ENCODE results near the gene MAN2B2. TPM values are rescaled to one million over a fixed set of nuclear protein-coding genes. Genes with fewer than 3 reads are reported as not detected.

MAN2B2 gene
- total RNA-seq, 1 experiment from 2014 or later: 20.1 TPM

- no peak for DNase-seq
- peaks cover 7% of the 10 kb centered on the region; the same call in 1 of the 2 replicates for H3K36me3 ChIP-seq (ENCODE audit: insufficient read depth, low read length)
- no peaks in the 10 kb centered on the region for H3K27me3 ChIP-seq (ENCODE audit: low read length)
- H3K9me2 ChIP-seq (replicated peaks; ENCODE audit: insufficient read depth, low read length): no peaks in the 10 kb centered on the region
- no peaks in the 10 kb centered on the region for H3K4me1 ChIP-seq (ENCODE audit: low read length)
- H3K9ac ChIP-seq (ENCODE audit: low read length): no peak overlapping the region
- no peak overlapping the region for H2AFZ ChIP-seq (ENCODE audit: low read length)
- no peaks in the 10 kb centered on the region for H4K20me1 ChIP-seq (ENCODE audit: insufficient read depth, low read depth, low read length)
- no peak overlapping the region for H3K4me3 ChIP-seq (ENCODE audit: low read length)
- no peak overlapping the region for H3K27ac ChIP-seq (ENCODE audit: low read length)
- H3K9me3 ChIP-seq (ENCODE audit: low read length): no peaks in the 10 kb centered on the region
- no peak overlapping the region for H3K4me2 ChIP-seq (ENCODE audit: low read depth, low read length, poor library complexity, severe bottlenecking)
- no peaks in the 10 kb centered on the region for H3K79me2 ChIP-seq (ENCODE audit: low read length)
Observed at GRCh38 chr4:6613676-6614651, 39.0 kb downstream of the MAN2B2 start.

GRCh38 chr4:6614701-6615230 is 39.8 kb downstream of the MAN2B2 start:
- DNase-seq: no peak
- H2AFZ ChIP-seq (ENCODE audit: low read length): no peak overlapping the region
- peaks cover 7% of the 10 kb centered on the region; the same call in 1 of the 2 replicates for H3K36me3 ChIP-seq (ENCODE audit: insufficient read depth, low read length)

GRCh38 chr4:6616087-6616995 is 41.4 kb downstream of the MAN2B2 start:
- Histone ChIP-seq H3K27ac (ENCODE audit: low read length) (no peak overlapping the region), H3K36me3 (ENCODE audit: insufficient read depth, low read length) (peaks cover 7% of the 10 kb centered on the region; the same call in 1 of the 2 replicates), H2AFZ (ENCODE audit: low read length) (no peak overlapping the region), H3K9me2 (replicated peaks; ENCODE audit: insufficient read depth, low read length) (no peaks in the 10 kb centered on the region), H4K20me1 (ENCODE audit: insufficient read depth, low read depth, low read length) (no peaks in the 10 kb centered on the region), H3K4me3 (ENCODE audit: low read length) (no peak overlapping the region), H3K79me2 (ENCODE audit: low read length) (no peaks in the 10 kb centered on the region), H3K9me3 (ENCODE audit: low read length) (no peaks in the 10 kb centered on the region), H3K27me3 (ENCODE audit: low read length) (no peaks in the 10 kb centered on the region), H3K4me2 (ENCODE audit: low read depth, low read length, poor library complexity, severe bottlenecking) (no peak overlapping the region), H3K9ac (ENCODE audit: low read length) (no peak overlapping the region), H3K4me1 (ENCODE audit: low read length) (no peaks in the 10 kb centered on the region)
- no peak for DNase-seq

More at GRCh38 chr4:6614701-6615230, 39.8 kb downstream of the MAN2B2 start:
- no peaks in the 10 kb centered on the region for H3K4me1 ChIP-seq (ENCODE audit: low read length)
- H3K4me3 ChIP-seq (ENCODE audit: low read length): no peak overlapping the region
- no peak overlapping the region for H3K4me2 ChIP-seq (ENCODE audit: low read depth, low read length, poor library complexity, severe bottlenecking)
- no peaks in the 10 kb centered on the region for H3K9me2 ChIP-seq (replicated peaks; ENCODE audit: insufficient read depth, low read length)
- H3K79me2 ChIP-seq (ENCODE audit: low read length): no peaks in the 10 kb centered on the region
- H3K9me3 ChIP-seq (ENCODE audit: low read length): no peaks in the 10 kb centered on the region
- no peak overlapping the region for H3K27ac ChIP-seq (ENCODE audit: low read length)
- no peak overlapping the region for H3K9ac ChIP-seq (ENCODE audit: low read length)
- H4K20me1 ChIP-seq (ENCODE audit: insufficient read depth, low read depth, low read length): no peaks in the 10 kb centered on the region
- H3K27me3 ChIP-seq (ENCODE audit: low read length): no peaks in the 10 kb centered on the region

GRCh38 chr4:6617246-6617645 is 42.3 kb downstream of the MAN2B2 start:
- Histone ChIP-seq H3K36me3 (ENCODE audit: insufficient read depth, low read length) (peaks cover under 1% of the 10 kb centered on the region; the same call in 1 of the 2 replicates), H3K9me2 (replicated peaks; ENCODE audit: insufficient read depth, low read length) (no peaks in the 10 kb centered on the region), H3K4me3 (ENCODE audit: low read length) (no peak overlapping the region)

GRCh38 chr4:6618386-6619115 is 43.6 kb downstream of the MAN2B2 start:
- Histone ChIP-seq H3K27me3 (ENCODE audit: low read length) (no peaks in the 10 kb centered on the region), H2AFZ (ENCODE audit: low read length) (no peak overlapping the region), H3K36me3 (ENCODE audit: insufficient read depth, low read length) (no peaks in the 10 kb centered on the region; the same call in 1 of the 2 replicates), H3K4me2 (ENCODE audit: low read depth, low read length, poor library complexity, severe bottlenecking) (no peak overlapping the region), H3K9me3 (ENCODE audit: low read length) (no peaks in the 10 kb centered on the region), H3K79me2 (ENCODE audit: low read length) (no peaks in the 10 kb centered on the region), H3K9me2 (replicated peaks; ENCODE audit: insufficient read depth, low read length) (no peaks in the 10 kb centered on the region), H3K4me1 (ENCODE audit: low read length) (no peaks in the 10 kb centered on the region), H4K20me1 (ENCODE audit: insufficient read depth, low read depth, low read length) (no peaks in the 10 kb centered on the region), H3K9ac (ENCODE audit: low read length) (no peak overlapping the region), H3K4me3 (ENCODE audit: low read length) (no peak overlapping the region), H3K27ac (ENCODE audit: low read length) (no peak overlapping the region)
- no peak for DNase-seq

More at GRCh38 chr4:6617246-6617645, 42.3 kb downstream of the MAN2B2 start:
- Histone ChIP-seq H3K4me2 (ENCODE audit: low read depth, low read length, poor library complexity, severe bottlenecking) (no peak overlapping the region), H3K9me3 (ENCODE audit: low read length) (no peaks in the 10 kb centered on the region), H3K27ac (ENCODE audit: low read length) (no peak overlapping the region), H4K20me1 (ENCODE audit: insufficient read depth, low read depth, low read length) (no peaks in the 10 kb centered on the region), H3K27me3 (ENCODE audit: low read length) (no peaks in the 10 kb centered on the region), H3K79me2 (ENCODE audit: low read length) (no peaks in the 10 kb centered on the region), H3K9ac (ENCODE audit: low read length) (no peak overlapping the region), H2AFZ (ENCODE audit: low read length) (no peak overlapping the region), H3K4me1 (ENCODE audit: low read length) (no peaks in the 10 kb centered on the region)
- no peak for DNase-seq

- H3K4me2 ChIP-seq (ENCODE audit: low read depth, low read length, poor library complexity, severe bottlenecking): no peak overlapping the region
- no peak for DNase-seq
- no peaks in the 10 kb centered on the region for H3K79me2 ChIP-seq (ENCODE audit: low read length)
- no peaks in the 10 kb centered on the region for H3K4me1 ChIP-seq (ENCODE audit: low read length)
- no peaks in the 10 kb centered on the region for H3K9me2 ChIP-seq (replicated peaks; ENCODE audit: insufficient read depth, low read length)
- H3K36me3 ChIP-seq (ENCODE audit: insufficient read depth, low read length): no peaks in the 10 kb centered on the region; the same call in 1 of the 2 replicates
- no peak overlapping the region for H3K9ac ChIP-seq (ENCODE audit: low read length)
- H3K4me3 ChIP-seq (ENCODE audit: low read length): no peak overlapping the region
- H3K9me3 ChIP-seq (ENCODE audit: low read length): no peaks in the 10 kb centered on the region
- no peak overlapping the region for H2AFZ ChIP-seq (ENCODE audit: low read length)
- H4K20me1 ChIP-seq (ENCODE audit: insufficient read depth, low read depth, low read length): no peaks in the 10 kb centered on the region
- H3K27me3 ChIP-seq (ENCODE audit: low read length): no peaks in the 10 kb centered on the region
- H3K27ac ChIP-seq (ENCODE audit: low read length): no peak overlapping the region
Observed at GRCh38 chr4:6619116-6619465, 44.1 kb downstream of the MAN2B2 start.

GRCh38 chr4:6619466-6620255 is 44.7 kb downstream of the MAN2B2 start:
- H4K20me1 ChIP-seq (ENCODE audit: insufficient read depth, low read depth, low read length): no peaks in the 10 kb centered on the region
- no peaks in the 10 kb centered on the region for H3K79me2 ChIP-seq (ENCODE audit: low read length)
- no peaks in the 10 kb centered on the region for H3K4me1 ChIP-seq (ENCODE audit: low read length)
- no peaks in the 10 kb centered on the region for H3K9me2 ChIP-seq (replicated peaks; ENCODE audit: insufficient read depth, low read length)
- H3K4me3 ChIP-seq (ENCODE audit: low read length): no peak overlapping the region
- H3K9ac ChIP-seq (ENCODE audit: low read length): no peak overlapping the region
- no peaks in the 10 kb centered on the region for H3K27me3 ChIP-seq (ENCODE audit: low read length)
- H2AFZ ChIP-seq (ENCODE audit: low read length): no peak overlapping the region
- no peak overlapping the region for H3K27ac ChIP-seq (ENCODE audit: low read length)
- H3K9me3 ChIP-seq (ENCODE audit: low read length): no peaks in the 10 kb centered on the region
- H3K36me3 ChIP-seq (ENCODE audit: insufficient read depth, low read length): no peaks in the 10 kb centered on the region; the same call in 1 of the 2 replicates
- H3K4me2 ChIP-seq (ENCODE audit: low read depth, low read length, poor library complexity, severe bottlenecking): no peak overlapping the region
- DNase-seq: no peak
